GM20000 (cell line): ENCODE results near the gene PSEN2.

Experiments
- DNase-seq: peaks from one replicate; pipeline ENCODE4 v3.0.0; 2012; ENCODE audit warnings: low spot score
- TF ChIP-seq, protein P1 (sequence below): IDR thresholded peaks from 2 replicates; pipeline ENCODE4 v1.5.1; 2012; ENCODE audit warnings: mild to moderate bottlenecking, control low read depth; ENCODE audit errors: extremely low read depth, missing control alignments

Gene PSEN2

DNA sequence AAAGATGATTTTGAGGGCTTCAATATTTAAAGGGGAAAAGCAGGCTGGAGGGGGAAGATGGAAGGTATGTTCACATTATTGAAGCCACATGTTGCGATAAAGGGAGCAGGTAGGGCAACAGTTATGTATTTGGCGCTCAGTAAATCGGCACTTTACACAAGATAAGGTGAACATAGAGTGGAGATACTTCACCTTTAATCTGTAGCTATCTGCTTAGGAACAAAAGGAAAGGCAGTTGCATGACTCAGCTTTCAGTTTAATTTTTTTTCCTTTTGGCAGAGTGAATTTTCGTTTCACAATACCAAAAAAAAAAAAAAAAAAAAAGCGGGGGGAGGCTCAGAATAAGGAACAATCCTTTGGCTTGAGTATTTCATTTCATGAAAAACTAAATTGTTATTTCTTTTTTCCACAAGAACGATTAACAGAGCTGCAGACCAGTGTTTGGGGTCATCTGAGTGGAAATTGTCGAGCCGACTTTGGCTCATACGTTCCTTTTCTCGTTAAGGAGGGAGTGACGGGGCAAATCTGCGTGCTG lies 68.6 kb downstream of the PSEN2 start:
- TF ChIP-seq, protein P1, sequence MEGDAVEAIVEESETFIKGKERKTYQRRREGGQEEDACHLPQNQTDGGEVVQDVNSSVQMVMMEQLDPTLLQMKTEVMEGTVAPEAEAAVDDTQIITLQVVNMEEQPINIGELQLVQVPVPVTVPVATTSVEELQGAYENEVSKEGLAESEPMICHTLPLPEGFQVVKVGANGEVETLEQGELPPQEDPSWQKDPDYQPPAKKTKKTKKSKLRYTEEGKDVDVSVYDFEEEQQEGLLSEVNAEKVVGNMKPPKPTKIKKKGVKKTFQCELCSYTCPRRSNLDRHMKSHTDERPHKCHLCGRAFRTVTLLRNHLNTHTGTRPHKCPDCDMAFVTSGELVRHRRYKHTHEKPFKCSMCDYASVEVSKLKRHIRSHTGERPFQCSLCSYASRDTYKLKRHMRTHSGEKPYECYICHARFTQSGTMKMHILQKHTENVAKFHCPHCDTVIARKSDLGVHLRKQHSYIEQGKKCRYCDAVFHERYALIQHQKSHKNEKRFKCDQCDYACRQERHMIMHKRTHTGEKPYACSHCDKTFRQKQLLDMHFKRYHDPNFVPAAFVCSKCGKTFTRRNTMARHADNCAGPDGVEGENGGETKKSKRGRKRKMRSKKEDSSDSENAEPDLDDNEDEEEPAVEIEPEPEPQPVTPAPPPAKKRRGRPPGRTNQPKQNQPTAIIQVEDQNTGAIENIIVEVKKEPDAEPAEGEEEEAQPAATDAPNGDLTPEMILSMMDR, result no peak
- no peak for DNase-seq

DNA sequence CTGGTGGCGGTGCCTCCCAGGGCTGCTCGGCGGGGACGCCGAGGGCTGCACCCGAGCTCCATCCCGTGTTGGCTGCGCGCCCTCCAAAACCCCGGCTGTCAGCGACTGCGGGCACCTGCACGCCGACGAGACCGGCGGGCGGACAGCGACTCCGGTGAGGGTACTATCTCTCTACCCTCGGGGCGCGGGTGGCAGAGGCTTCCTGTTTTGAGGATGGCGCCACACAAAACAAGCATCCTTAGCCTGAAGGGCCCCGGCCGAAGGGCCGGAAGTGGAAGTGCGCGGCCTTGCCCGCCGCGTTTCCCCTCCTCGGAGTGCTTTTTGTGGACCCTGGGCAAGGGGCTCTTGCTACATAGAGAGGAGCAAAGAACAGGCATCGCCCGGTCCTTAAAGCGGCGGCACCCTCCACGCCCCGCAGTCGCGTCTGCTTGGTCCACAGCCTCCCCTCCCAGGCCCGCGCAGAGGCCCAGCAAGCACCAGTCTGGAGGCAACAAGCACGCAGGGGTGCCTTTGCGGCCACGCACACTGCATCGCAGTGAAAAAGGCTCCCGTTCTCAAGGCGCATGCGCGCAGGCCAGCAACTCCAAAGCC lies 69.1 kb downstream of the PSEN2 start:
- TF ChIP-seq, protein P1, result no peak
- peak; percentile 63 for DNase-seq

DNA sequence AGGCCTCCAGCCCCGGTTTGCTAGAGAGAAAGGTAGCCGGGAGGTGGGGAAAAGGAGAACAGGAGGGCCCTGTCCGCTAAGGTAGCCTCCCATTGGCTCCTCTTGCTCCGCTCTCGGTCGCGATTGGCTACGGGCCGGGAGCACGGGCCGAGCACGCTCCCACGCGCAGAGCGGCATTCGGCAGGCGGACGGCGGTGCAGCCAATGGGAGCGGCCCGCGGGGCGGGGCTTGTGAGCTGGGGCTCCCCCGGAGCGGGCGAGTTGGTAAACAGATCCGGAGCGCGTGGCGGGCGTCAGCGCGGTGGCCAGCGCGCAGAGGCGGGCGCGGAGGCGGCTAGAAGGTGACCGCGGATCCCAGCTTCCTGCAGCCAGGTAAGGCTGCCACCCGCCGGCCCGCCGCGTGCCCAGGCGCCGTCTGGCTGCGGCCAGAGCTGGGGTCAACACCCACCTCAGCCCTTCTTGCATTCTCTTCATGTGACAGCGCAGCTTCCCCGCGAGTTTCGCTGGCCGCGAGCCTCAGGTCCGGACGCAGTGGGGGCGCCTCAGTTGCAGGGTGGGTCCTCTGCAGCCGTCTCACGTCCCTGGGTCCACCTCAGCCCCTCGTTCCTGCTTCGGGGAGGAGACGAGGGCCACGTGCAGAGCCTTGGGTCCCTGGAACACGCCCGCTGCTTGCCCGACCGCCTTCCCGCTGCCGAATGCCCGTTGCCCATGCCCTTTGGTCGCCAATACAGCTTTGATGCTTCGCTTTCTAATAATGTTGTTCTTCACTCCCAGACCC lies 69.8 kb downstream of the PSEN2 start, which contains the start of gene COQ8A:
Gene COQ8A (plus strand): TSS at position 266 of the 777 bp plus-strand sequence. CDS start 21,092 bp downstream, outside the sequence.
- TF ChIP-seq, protein P1, result no peak
- DNase-seq, result peak; percentile 98

GRCh38 chr1:226940806-226941067 lies 70.3 kb downstream of the PSEN2 start:
- TF ChIP-seq, protein P1, result no peak
- no peak for DNase-seq

DNA sequence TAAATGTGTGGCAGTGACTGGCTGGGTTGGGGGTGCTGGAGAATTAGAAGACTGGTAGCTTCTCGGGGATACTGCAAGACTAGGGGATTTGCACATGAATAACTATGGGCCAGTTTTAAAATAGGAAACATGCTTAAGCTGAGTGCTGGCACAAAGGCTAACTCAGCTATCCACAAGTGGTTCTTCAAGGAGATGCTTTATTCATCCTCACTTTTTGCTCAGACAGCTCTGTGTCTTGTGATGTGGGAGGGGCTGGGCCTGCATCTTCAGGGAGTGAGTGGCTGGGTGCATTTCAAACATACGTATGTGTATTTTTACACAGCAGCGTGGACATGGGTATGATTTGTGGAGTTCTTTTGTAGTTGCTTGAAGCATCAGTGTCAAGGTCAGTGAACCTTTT lies 72.0 kb downstream of the PSEN2 start:
- DNase-seq, result no peak
- TF ChIP-seq, protein P1, result no peak

- TF ChIP-seq, protein P1, result no peak
- no peak for DNase-seq
These were observed 72.7 kb downstream of the PSEN2 start for GRCh38 chr1:226943156-226943555.

DNA sequence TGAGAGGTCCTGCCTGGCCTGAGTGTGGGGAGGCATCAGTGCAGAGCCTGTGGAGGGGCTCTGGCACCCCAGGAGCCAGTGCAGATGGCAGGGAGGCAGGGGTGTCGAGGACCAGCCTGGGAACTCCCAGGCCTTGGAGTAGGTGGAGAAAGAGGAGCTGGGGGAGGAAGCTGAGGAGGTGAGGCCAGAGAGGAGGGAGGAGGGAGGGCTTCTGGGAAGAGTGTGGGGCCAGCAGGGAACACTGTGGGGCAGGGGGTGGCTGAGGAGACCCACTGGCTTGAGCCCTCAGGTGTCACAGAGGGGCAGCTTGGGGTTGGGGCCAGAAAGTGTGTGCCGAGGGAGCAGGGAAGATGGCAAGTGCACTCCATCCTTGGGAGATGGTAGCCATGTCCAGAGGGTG lies 73.5 kb downstream of the PSEN2 start:
- no peak for DNase-seq

More for the DNA sequence above, 73.5 kb downstream of the PSEN2 start:
- TF ChIP-seq, protein P1, result no peak
